WERI-Rb-1 (cell line): Measurements from ENCODE around the gene PSD2.

Experiments
- DNase-seq: peaks from one replicate; pipeline ENCODE4 v3.0.0-alpha.2; 2020
- H3K27ac ChIP-seq: fragments of 250-450 bp; sonication (Bioruptor Pico); 2 replicates; pipeline ENCODE4 v1.5.1; 2020; ENCODE audit warnings: mild to moderate bottlenecking, moderate library complexity
- H3K27me3 ChIP-seq: fragments of 250-450 bp; sonication (Bioruptor Pico); 2 replicates; pipeline ENCODE4 v1.5.1; 2021; ENCODE audit warnings: mild to moderate bottlenecking, low read depth, moderate library complexity; ENCODE audit not compliant: insufficient read depth, severe bottlenecking
- H3K36me3 ChIP-seq: fragments of 250-450 bp; sonication (Bioruptor Pico); 2 replicates; pipeline ENCODE4 v1.5.1; 2020; ENCODE audit warnings: mild to moderate bottlenecking, moderate library complexity
- H3K4me3 ChIP-seq: 2 replicates; pipeline ENCODE4 v1.5.1; 2011; ENCODE audit warnings: low read depth, mild to moderate bottlenecking, control low read depth, low read length
- H3K9me3 ChIP-seq: fragments of 250-450 bp; sonication (Bioruptor Pico); 2 replicates; pipeline ENCODE4 v1.5.1; 2021; ENCODE audit warnings: mild to moderate bottlenecking, moderate library complexity; ENCODE audit not compliant: severe bottlenecking
- CTCF ChIP-seq: IDR thresholded peaks from 2 replicates; pipeline ENCODE4 v1.5.1; 2011; ENCODE audit warnings: low read depth, mild to moderate bottlenecking, control low read depth, inconsistent platforms, low read length

PSD2 gene

GRCh38 chr5:139767960-139768359, 27.6 kb upstream of the PSD2 start:
- H3K4me3 ChIP-seq, result no peak overlapping the region
- TF ChIP-seq CTCF, result no peak
- no peaks in the 10 kb centered on the region for H3K36me3 ChIP-seq
- no peak for DNase-seq
- H3K9me3 ChIP-seq, result no peaks in the 10 kb centered on the region
- no peak overlapping the region for H3K27ac ChIP-seq
- H3K27me3 ChIP-seq, result no peaks in the 10 kb centered on the region

- Histone ChIP-seq H3K9me3 (no peaks in the 10 kb centered on the region), H3K27me3 (no peaks in the 10 kb centered on the region), H3K27ac (peak overlapping the region; percentile 77), H3K36me3 (no peaks in the 10 kb centered on the region), H3K4me3 (no peak overlapping the region)
- TF ChIP-seq CTCF, result no peak
- peak; percentile 84 for DNase-seq
Observed at GRCh38 chr5:139768807-139769465, 26.7 kb upstream of the PSD2 start.

DNA sequence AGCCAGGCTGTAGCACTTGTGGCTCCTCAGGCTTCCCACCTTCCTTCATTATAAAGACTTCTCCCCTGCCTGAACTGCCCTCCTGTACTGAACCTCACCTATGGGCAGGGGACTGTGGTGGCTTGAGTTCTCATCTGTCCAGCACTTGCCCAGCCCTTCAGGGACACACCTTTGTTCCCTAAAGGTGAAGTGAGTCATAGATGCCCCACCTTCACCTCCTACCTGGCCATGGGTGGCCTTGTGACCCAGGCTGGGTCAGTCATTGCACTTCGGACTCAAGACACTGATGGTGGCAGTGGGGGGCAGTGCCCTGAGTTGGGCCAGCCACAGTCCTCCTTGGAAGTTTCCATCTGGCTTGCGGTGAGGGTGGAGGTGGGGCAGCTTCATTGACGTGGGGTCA, 26.1 kb upstream of the PSD2 start:
- no peaks in the 10 kb centered on the region for H3K36me3 ChIP-seq
- no peak overlapping the region for H3K4me3 ChIP-seq
- peak overlapping the region; percentile 77 for H3K27ac ChIP-seq
- no peaks in the 10 kb centered on the region for H3K27me3 ChIP-seq
- TF ChIP-seq CTCF, result no peak
- no peak for DNase-seq
- H3K9me3 ChIP-seq, result no peaks in the 10 kb centered on the region

DNA sequence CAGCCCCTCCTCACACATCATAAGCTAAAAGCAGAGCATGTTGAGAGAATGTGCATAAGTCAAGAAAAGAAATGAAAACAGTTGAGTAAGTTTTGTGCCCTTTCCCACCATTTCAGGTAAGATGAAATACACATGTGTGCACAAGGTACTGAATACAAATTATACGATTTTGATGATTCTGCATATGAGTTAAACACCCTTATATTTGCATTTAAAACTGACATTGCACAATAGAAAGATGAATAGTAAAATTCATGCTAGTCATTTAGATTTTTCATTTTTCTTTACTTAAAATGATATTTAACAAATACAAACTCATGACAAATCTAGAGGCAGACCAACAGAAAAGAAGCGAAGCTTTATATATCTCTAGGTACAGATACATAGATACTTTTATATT, 24.9 kb upstream of the PSD2 start:
- no peak for DNase-seq
- 0 out of 2 replicates have a peak overlapping the region, but pooled peaks have one; percentile 77 for H3K27ac ChIP-seq
- H3K36me3 ChIP-seq, result no peaks in the 10 kb centered on the region
- H3K27me3 ChIP-seq, result no peaks in the 10 kb centered on the region
- no peaks in the 10 kb centered on the region for H3K9me3 ChIP-seq
- H3K4me3 ChIP-seq, result no peak overlapping the region
- TF ChIP-seq CTCF, result no peak

DNA sequence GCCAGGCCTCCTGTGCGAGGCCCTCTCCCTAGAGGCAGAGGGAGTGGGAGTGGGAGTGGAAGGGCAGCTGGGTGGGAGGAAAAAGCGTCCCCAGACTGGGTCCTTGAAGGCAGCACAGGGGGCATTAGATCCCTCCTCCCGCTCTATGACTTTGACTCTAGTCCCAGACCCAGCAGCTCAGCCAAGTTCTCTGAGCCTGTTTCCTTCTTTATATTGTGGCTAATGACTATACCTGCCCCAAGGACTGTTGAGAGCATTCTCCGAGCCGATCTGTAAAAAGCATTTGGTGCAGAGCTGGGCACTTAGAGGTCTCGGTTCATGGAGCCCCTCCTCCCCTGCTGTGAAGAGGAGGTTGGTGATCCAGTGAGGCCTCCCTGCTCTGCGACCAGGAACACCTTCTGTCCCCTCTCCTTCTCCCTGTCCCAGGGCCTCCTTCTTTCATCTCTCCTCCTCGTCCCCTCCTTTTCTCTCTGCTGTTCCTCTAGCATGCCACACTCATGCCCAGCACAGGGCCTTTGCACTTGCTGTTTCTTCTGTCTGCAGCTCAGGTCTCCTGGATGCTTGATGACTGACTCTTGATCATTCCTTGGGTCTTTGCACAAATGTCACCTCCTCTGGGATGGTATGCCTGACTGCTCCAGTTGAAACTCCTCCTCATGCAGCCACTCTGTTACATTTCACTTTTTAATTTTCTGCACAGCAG, 23.4 kb upstream of the PSD2 start:
- Histone ChIP-seq H3K4me3 (no peak overlapping the region), H3K9me3 (no peaks in the 10 kb centered on the region), H3K27ac (no peak overlapping the region), H3K27me3 (no peaks in the 10 kb centered on the region), H3K36me3 (no peaks in the 10 kb centered on the region)
- TF ChIP-seq CTCF, result no peak
- no peak for DNase-seq
